ENCODE data around the gene ABI1.

GRCh38 chr10:26733750-26734568 lies 126.8 kb downstream of the ABI1 start:
- TF ChIP-seq, protein P1, sequence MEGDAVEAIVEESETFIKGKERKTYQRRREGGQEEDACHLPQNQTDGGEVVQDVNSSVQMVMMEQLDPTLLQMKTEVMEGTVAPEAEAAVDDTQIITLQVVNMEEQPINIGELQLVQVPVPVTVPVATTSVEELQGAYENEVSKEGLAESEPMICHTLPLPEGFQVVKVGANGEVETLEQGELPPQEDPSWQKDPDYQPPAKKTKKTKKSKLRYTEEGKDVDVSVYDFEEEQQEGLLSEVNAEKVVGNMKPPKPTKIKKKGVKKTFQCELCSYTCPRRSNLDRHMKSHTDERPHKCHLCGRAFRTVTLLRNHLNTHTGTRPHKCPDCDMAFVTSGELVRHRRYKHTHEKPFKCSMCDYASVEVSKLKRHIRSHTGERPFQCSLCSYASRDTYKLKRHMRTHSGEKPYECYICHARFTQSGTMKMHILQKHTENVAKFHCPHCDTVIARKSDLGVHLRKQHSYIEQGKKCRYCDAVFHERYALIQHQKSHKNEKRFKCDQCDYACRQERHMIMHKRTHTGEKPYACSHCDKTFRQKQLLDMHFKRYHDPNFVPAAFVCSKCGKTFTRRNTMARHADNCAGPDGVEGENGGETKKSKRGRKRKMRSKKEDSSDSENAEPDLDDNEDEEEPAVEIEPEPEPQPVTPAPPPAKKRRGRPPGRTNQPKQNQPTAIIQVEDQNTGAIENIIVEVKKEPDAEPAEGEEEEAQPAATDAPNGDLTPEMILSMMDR (conservative IDR thresholded peaks at IDR 0.05; ENCODE audit: low read length): no peak
- TF ChIP-seq EZH2phosphoT487 (IDR thresholded peaks at IDR 0.05; ENCODE audit: borderline replicate concordance, low read depth, low read length): no peak

Data from OCI-LY7 (cell line).